NCI-H2171 (cell line): ENCODE data around the gene P2RY14.

Source experiments
- DNase-seq: peaks from one replicate; lab custom pipeline; 2025; lab: John Stamatoyannopoulos, UW

The P2RY14 gene

GRCh38 chr3:151278230-151278629, at the start of gene P2RY14:
TSS of gene P2RY14 (minus strand) at chr3:151278542. CDS start at chr3:151214316, 64,226 bp downstream.
- no peak for DNase-seq

GRCh38 chr3:151327571-151328198, 49.3 kb upstream of the P2RY14 start:
- peak; percentile 6 for DNase-seq

- DNase-seq = no peak
These were observed 44.2 kb upstream of the P2RY14 start for GRCh38 chr3:151322511-151322910.

- DNase-seq = no peak
These were observed 43.2 kb upstream of the P2RY14 start for GRCh38 chr3:151321526-151321925.

- no peak for DNase-seq
These were observed 41.8 kb upstream of the P2RY14 start for GRCh38 chr3:151320131-151320530.

- no peak for DNase-seq
These were observed 41.3 kb upstream of the P2RY14 start for GRCh38 chr3:151319628-151320027.

GRCh38 chr3:151318991-151319390, 40.6 kb upstream of the P2RY14 start:
- DNase-seq = no peak

GRCh38 chr3:151318313-151318712, 40.0 kb upstream of the P2RY14 start:
- DNase-seq = no peak

- no peak for DNase-seq
These were observed 38.1 kb upstream of the P2RY14 start, which contains the start of gene GPR87 for GRCh38 chr3:151316267-151316991. TSS of gene GPR87 (minus strand) at chr3:151316820. CDS start at chr3:151300100, 16,720 bp downstream.

- DNase-seq = no peak
These were observed 37.5 kb upstream of the P2RY14 start for GRCh38 chr3:151315846-151316245.

- DNase-seq = no peak
These were observed 36.8 kb upstream of the P2RY14 start for GRCh38 chr3:151315136-151315535.

- no peak for DNase-seq
These were observed 36.3 kb upstream of the P2RY14 start for GRCh38 chr3:151314593-151314992.

GRCh38 chr3:151314137-151314536, 35.8 kb upstream of the P2RY14 start:
- DNase-seq = no peak

GRCh38 chr3:151312972-151313371, 34.6 kb upstream of the P2RY14 start:
- DNase-seq = no peak

GRCh38 chr3:151309566-151309965, 31.2 kb upstream of the P2RY14 start:
- DNase-seq = no peak

GRCh38 chr3:151307583-151308488, 29.5 kb upstream of the P2RY14 start:
- DNase-seq = no peak

- DNase-seq = no peak
These were observed 28.8 kb upstream of the P2RY14 start for GRCh38 chr3:151307131-151307530.

- no peak for DNase-seq
These were observed 27.9 kb upstream of the P2RY14 start for GRCh38 chr3:151306168-151306810.

- DNase-seq = no peak
These were observed 27.4 kb upstream of the P2RY14 start for GRCh38 chr3:151305775-151306151.

- no peak for DNase-seq
These were observed 26.9 kb upstream of the P2RY14 start for GRCh38 chr3:151305060-151305774.

- no peak for DNase-seq
These were observed 25.4 kb upstream of the P2RY14 start for GRCh38 chr3:151303751-151304150.
